Ovary (tissue), 9 donors: ENCODE measurements around the gene NLGN1. TPM values are rescaled to one million over a fixed set of nuclear protein-coding genes. Genes with fewer than 3 reads are reported as not detected.

ENCODE experiments used
- DNase-seq, 5 donors: peaks; one replicate each; pipeline ENCODE4 v3.0.0-alpha.2; 2019 to 2020
- H3K27ac ChIP-seq, 2 donors: fragments of 200-600 bp; one replicate each; pipeline versions ENCODE4 v1.5.1 to v1.8.0; 2019 to 2022
- H3K27me3 ChIP-seq: fragments of 200-600 bp; one replicate; pipeline ENCODE4 v1.8.0; 2022
- H3K36me3 ChIP-seq: fragments of 200-600 bp; sonication (generic); one replicate; pipeline ENCODE4 v1.5.1; 2019
- H3K4me1 ChIP-seq: one replicate; pipeline ENCODE4 v1.8.1; 2013; ENCODE audit warnings: mild to moderate bottlenecking, moderate library complexity; ENCODE audit not compliant: insufficient read depth
- H3K4me3 ChIP-seq: fragments of 200-600 bp; sonication (generic); one replicate; pipeline ENCODE4 v1.5.1; 2017
- H3K9me3 ChIP-seq, 2 donors: fragments of 200-600 bp in 1 of 2; sonication (generic) in 1 of 2; one replicate each; pipeline versions ENCODE4 v1.5.1 to v1.8.1; 2013 to 2019; ENCODE audit warnings: mild to moderate bottlenecking in 1 of 2, moderate library complexity in 1 of 2
- EP300 ChIP-seq: sonication (generic); formaldehyde crosslinking; IDR thresholded peaks from one replicate; pipeline ENCODE4 v1.6.1; 2017; ENCODE audit warnings: antibody characterized with exemption
- POLR2A ChIP-seq: fragments of 450-650 bp; IDR thresholded peaks from one replicate; pipeline ENCODE4 v1.6.1; 2017; ENCODE audit warnings: antibody characterized with exemption, mild to moderate bottlenecking, moderate library complexity
- WGBS, 3 donors: extraction: QIAGEN DNeasy Blood & Tissue Kit in 1 of 3; methylation state at CpG; one replicate each; pipeline versions ENCODE4 v1.1.5 to v1.1.7; 2013 to 2017; 5-methylcytosine and 5-hydroxymethylcytosine counted together
- intact Hi-C, 4 donors: fragments of 100-400 bp; cut with DNase I; formaldehyde crosslinking; loops; one replicate each; pipeline versions ENCODE4 v1.11.0 to v1.15.1; 2022 to 2023
- polyA plus RNA-seq, 2 donors: library from polyadenylated mRNA; stranded (reverse); fragments of 200-250 nt in 1 of 2; fragments of 350-450 nt in 1 of 2; fragmentation: Illumina TruSeq in 1 of 2; extraction: RNeasy Lipid Tissue Mini Kit (QIAGEN cat#74804) in 1 of 2; gene quantifications; one replicate each; pipeline ENCODE4 v1.2.3, GENCODE V29; 2013 to 2014
- total RNA-seq, 7 donors: library from RNA; depleted of rRNA in 2 of 7; stranded (reverse); fragments of >200 nt in 2 of 7; fragmentation: NEBNext Ultra II Directional in 3 of 7; extraction: Animal tissue kit (Norgen Biotek cat#: 25700) in 3 of 7; gene quantifications; one replicate each; pipeline versions ENCODE4 v1.1.0 to v1.2.4, GENCODE V29; 2016 to 2023
- TF ChIP-seq, protein P1 (sequence below), 3 donors: fragments of 450-650 bp in 2 of 3; fragments of 200-600 bp in 1 of 3; IDR thresholded peaks; one replicate each; pipeline versions ENCODE4 v1.5.1 to v1.8.0; 2016 to 2022; ENCODE audit warnings: antibody characterized with exemption in 3 of 3, mild to moderate bottlenecking in 1 of 3
- donor health status: DM: no; HTN: no; CAD: no; lungs with moderate emphysema.
- donor health status: DM: no; HTN: no; CAD: no.
- donor health status: Bipolar disorder and iron deficiency.
- donor health status: DM: yes; HTN: yes; CAD: no.
- donor health status: DM: no; HTN: no; CAD: no.
- donor health status: DM: yes; HTN: yes; CAD: no.

Gene NLGN1
- total and polyA plus RNA-seq, 9 donors, result 1.2 to 7.7 (median 4.6) TPM

DNA sequence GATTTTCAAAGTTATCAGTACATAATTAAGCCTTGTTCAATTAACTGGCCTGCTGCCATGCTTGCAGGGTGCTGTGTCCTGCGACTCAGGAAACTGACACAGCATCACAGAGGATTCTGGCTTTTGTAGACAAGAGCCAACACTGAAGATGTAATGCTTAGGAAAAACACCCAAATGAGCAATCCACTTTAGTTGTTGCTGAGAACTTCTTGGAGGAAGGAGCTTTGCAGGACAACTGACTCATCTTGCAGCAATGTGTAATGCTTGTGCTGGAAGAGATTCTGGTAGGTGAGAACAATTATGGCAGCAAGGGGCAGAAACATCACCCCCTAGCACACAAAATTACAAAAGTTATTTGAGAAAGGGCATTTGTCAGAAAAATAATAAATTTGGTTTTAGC lies 67.6 kb downstream of the NLGN1 start:
- Histone ChIP-seq H3K4me3 (no peak overlapping the region), H3K36me3 (no peaks in the 10 kb centered on the region), H3K9me3 (no peaks in the 10 kb centered on the region), H3K27me3 (no peaks in the 10 kb centered on the region), H3K27ac (no peak overlapping the region), H3K4me1 (no peaks in the 10 kb centered on the region)
- whole genome bisulfite sequencing, 3 donors, result 84 to 88% (median 87%) methylated on average over 1 of the region's 1 CpG
- DNase-seq, result no peak
- intact Hi-C loops, result no loop called here
- TF ChIP-seq, protein P1, sequence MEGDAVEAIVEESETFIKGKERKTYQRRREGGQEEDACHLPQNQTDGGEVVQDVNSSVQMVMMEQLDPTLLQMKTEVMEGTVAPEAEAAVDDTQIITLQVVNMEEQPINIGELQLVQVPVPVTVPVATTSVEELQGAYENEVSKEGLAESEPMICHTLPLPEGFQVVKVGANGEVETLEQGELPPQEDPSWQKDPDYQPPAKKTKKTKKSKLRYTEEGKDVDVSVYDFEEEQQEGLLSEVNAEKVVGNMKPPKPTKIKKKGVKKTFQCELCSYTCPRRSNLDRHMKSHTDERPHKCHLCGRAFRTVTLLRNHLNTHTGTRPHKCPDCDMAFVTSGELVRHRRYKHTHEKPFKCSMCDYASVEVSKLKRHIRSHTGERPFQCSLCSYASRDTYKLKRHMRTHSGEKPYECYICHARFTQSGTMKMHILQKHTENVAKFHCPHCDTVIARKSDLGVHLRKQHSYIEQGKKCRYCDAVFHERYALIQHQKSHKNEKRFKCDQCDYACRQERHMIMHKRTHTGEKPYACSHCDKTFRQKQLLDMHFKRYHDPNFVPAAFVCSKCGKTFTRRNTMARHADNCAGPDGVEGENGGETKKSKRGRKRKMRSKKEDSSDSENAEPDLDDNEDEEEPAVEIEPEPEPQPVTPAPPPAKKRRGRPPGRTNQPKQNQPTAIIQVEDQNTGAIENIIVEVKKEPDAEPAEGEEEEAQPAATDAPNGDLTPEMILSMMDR (IDR thresholded peaks at IDR 0.05), result no peak
- no peak for TF ChIP-seq EP300
- TF ChIP-seq POLR2A, result no peak

DNA sequence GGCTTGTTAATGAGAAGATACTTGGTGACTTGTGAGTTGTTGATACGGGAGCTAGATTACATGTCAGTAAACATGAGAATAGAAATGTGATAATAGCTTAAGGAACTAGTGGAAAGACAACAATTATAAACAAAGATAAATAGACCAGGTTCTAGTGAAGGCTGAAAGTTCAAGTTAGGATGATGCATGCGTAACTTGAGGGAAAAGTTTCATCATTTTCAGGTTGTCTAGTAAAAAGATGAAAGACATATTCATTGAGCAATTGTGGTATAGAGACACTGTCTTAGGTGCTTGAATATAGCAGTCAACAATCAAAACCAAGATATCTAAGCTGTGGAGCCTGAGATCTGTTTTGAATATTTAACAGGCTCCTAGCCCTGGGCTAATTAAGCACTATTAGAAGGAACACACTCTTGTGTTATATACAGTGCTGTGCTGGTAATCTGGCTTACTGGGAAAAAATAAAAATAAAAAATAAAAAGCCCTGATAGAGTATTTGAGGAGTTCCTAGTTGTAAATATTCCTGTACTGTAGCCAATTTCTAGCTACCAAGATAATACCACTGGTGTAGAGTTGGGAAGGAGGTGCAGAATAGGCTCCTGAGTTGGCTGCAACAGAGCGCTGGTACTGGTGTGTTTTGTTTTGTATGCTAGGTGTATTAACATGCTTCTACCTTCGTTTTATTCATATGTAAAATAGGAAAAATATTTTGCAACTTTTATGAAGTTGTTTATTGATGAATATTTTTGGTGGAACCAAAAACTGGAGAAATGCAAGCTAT lies 68.5 kb downstream of the NLGN1 start:
- TF ChIP-seq POLR2A (no peak), EP300 (no peak)
- TF ChIP-seq, protein P1 (IDR thresholded peaks at IDR 0.05), result no peak
- Histone ChIP-seq H3K36me3 (no peaks in the 10 kb centered on the region), H3K27ac (no peak overlapping the region), H3K27me3 (no peaks in the 10 kb centered on the region), H3K9me3 (no peaks in the 10 kb centered on the region), H3K4me3 (no peak overlapping the region), H3K4me1 (no peaks in the 10 kb centered on the region)
- WGBS, 3 donors, result 74 to 87% (median 74%) methylated on average over 4 of the region's 4 CpGs
- intact Hi-C loops, result no loop called here
- DNase-seq, result no peak

DNA sequence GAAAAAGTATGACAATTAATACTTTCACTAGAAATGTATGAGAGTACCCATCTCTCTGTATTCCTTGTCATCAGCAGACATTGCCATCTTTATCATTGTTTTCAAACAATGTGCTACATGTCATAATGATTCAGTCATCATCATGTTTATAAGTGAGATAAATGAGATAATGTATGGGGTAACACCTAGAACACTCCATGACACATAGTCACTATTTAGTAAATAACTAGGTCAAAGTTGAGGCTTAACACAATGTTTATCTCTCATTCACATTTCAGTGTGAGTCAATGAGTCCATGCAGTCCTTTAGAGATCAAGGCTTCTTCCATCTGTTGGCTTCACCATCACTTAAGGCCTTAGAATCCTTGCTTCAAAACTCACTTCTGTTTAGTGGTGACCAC lies 70.0 kb downstream of the NLGN1 start:
- H3K36me3 ChIP-seq, result no peaks in the 10 kb centered on the region
- TF ChIP-seq, protein P1 (IDR thresholded peaks at IDR 0.05), result no peak
- no peak for TF ChIP-seq POLR2A
- TF ChIP-seq EP300, result no peak
- H3K27ac ChIP-seq, result no peak overlapping the region
- no peak overlapping the region for H3K4me3 ChIP-seq
- no peaks in the 10 kb centered on the region for H3K9me3 ChIP-seq
- no peaks in the 10 kb centered on the region for H3K4me1 ChIP-seq
- H3K27me3 ChIP-seq, result no peaks in the 10 kb centered on the region
- DNase-seq, result no peak
- intact Hi-C loops, result no loop called here

DNA sequence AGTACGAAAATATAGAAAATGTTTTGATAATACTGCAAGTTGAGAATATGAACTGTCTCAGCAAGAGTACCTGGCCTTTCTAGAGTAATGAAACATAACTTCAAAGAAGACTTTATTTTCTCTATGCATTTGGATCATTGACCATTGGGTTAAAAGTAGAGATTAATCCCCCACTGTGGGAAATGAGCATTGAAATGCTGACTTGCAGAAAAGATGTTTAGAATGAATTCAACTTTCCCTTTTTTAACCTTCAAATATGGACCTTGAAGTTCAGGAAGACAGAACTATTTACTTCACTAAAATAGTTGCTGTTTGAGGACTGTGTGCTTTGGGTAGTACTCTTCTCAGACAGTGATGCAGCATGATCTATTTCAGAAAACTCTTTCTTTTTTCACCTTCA lies 75.7 kb downstream of the NLGN1 start:
- intact Hi-C loops, result no loop called here
- Histone ChIP-seq H3K9me3 (no peaks in the 10 kb centered on the region), H3K36me3 (no peaks in the 10 kb centered on the region), H3K27me3 (no peaks in the 10 kb centered on the region), H3K27ac (no peak overlapping the region), H3K4me1 (no peaks in the 10 kb centered on the region), H3K4me3 (no peak overlapping the region)
- 41 to 76% (median 75%) methylated on average over 1 of the region's 1 CpG for WGBS, 3 donors
- TF ChIP-seq POLR2A, result no peak
- TF ChIP-seq EP300, result no peak
- TF ChIP-seq, protein P1 (IDR thresholded peaks at IDR 0.05), result no peak
- DNase-seq, result no peak
